Activated B cell treated with CpG ODN at 0.5 μM for 24 hours (primary cell): ENCODE measurements around the gene RNF222. TPM values are rescaled to one million over a fixed set of nuclear protein-coding genes. Genes with fewer than 3 reads are reported as not detected.
"Not testable (repeated sequence)": the region's sequence is repeated elsewhere in the genome, so short reads cannot be mapped to it uniquely, and the experiment has no call there.

Experiments used
- ATAC-seq: fragments of 200-7000 bp; cut with Tn5 transposase; one replicate; pipeline ENCODE4 v1.10.0; 2021; ENCODE audit warnings: low read depth, mild to moderate bottlenecking, moderate library complexity
- CTCF ChIA-PET: fragments of 350-600 bp; sonication (Branson Sonifier 250); formaldehyde crosslinking; loops from one replicate; lab custom pipeline; 2021; ENCODE audit warnings: antibody characterized with exemption; lab: Charles Lee
- POLR2A ChIA-PET: fragments of 350-600 bp; sonication (Branson Sonifier 250); formaldehyde crosslinking; loops from one replicate; lab custom pipeline; 2021; ENCODE audit warnings: antibody characterized with exemption; lab: Charles Lee
- DNase-seq: peaks from one replicate; pipeline ENCODE4 v3.0.0; 2022
- H3K27ac Mint-ChIP-seq: one replicate; pipeline ENCODE4 v1.8.0; 2020; ENCODE audit warnings: mixed read lengths
- H3K27me3 Mint-ChIP-seq: one replicate; pipeline ENCODE4 v1.8.0; 2021; ENCODE audit warnings: mixed read lengths
- H3K36me3 Mint-ChIP-seq: one replicate; pipeline ENCODE4 v1.8.0; 2021; ENCODE audit warnings: low read depth, mixed read lengths
- H3K4me1 Mint-ChIP-seq: one replicate; pipeline ENCODE4 v1.8.0; 2021; ENCODE audit warnings: mixed read lengths
- H3K4me3 Mint-ChIP-seq: one replicate; pipeline ENCODE4 v1.8.0; 2020; ENCODE audit warnings: mild to moderate bottlenecking, mixed read lengths
- H3K9me3 Mint-ChIP-seq: one replicate; pipeline ENCODE4 v1.8.0; 2020; ENCODE audit warnings: mixed read lengths
- intact Hi-C: fragments of 100-400 bp; cut with micrococcal nuclease; formaldehyde crosslinking; loops from one replicate; pipeline ENCODE4 v1.15.1; 2024
- total RNA-seq: library from RNA; stranded (reverse); gene quantifications from 2 replicates; pipeline ENCODE4 v1.2.3, GENCODE V29; 2022
- TF ChIP-seq, protein P1 (sequence below): fragments of 200-600 bp; IDR thresholded peaks from one replicate; pipeline ENCODE4 v1.8.0; 2022; ENCODE audit warnings: antibody characterized with exemption, mild to moderate bottlenecking

RNF222 gene
- total RNA-seq, 1 donor from 2014 or later = not detected

DNA sequence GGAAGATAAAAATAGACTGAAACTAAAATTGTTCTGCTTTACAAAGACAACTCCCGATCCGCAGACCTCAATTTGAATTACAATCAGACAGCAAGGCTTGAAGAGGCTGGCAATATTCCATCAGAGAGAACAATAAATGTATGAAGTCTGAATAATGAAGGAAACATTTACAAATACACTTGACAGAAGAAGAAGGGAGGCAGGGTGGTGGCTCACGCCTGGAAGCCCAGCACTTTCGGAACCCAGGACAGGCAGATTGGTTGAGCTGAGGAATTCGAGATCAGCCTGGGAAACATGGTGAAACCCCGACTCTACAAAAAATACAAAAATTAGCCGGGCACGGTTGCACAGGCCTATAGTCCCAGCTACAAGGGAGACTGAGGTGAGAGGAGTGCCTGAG, 43.4 kb downstream of the RNF222 start:
- ChIA-PET CTCF (no interaction called here), POLR2A (no interaction called here)
- DNase-seq (no peak), ATAC-seq (no peak)
- Mint-ChIP-seq H3K9me3 (no peaks in the 10 kb centered on the region), H3K4me1 (no peaks in the 10 kb centered on the region), H3K4me3 (no peak overlapping the region), H3K36me3 (no peaks in the 10 kb centered on the region), H3K27ac (no peak overlapping the region), H3K27me3 (peaks cover 3% of the 10 kb centered on the region)
- TF ChIP-seq, protein P1, sequence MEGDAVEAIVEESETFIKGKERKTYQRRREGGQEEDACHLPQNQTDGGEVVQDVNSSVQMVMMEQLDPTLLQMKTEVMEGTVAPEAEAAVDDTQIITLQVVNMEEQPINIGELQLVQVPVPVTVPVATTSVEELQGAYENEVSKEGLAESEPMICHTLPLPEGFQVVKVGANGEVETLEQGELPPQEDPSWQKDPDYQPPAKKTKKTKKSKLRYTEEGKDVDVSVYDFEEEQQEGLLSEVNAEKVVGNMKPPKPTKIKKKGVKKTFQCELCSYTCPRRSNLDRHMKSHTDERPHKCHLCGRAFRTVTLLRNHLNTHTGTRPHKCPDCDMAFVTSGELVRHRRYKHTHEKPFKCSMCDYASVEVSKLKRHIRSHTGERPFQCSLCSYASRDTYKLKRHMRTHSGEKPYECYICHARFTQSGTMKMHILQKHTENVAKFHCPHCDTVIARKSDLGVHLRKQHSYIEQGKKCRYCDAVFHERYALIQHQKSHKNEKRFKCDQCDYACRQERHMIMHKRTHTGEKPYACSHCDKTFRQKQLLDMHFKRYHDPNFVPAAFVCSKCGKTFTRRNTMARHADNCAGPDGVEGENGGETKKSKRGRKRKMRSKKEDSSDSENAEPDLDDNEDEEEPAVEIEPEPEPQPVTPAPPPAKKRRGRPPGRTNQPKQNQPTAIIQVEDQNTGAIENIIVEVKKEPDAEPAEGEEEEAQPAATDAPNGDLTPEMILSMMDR = no peak
- intact Hi-C loops = no loop called here

DNA sequence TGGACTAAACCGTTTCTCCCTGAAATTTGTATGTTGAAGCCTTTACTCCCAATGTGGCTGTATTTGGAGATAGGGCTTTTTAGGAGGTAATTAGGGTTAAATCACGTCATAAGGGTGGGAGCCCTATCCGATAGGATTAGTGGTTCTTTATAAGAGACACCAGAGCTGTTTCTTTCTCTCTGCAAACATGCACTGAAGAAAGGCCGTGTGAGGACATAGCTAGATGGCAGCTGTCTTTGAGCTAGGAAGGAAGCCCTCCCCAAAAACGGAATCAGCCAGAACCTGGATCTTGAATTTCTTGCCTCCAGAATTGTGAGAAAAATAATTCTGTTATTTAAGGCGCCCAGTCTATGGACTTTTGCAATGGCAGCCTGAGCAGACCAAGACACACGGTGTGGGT, 43.9 kb downstream of the RNF222 start:
- H3K36me3 Mint-ChIP-seq = no peaks in the 10 kb centered on the region
- intact Hi-C loops = no loop called here
- no peak overlapping the region for H3K4me3 Mint-ChIP-seq
- peaks cover 3% of the 10 kb centered on the region for H3K27me3 Mint-ChIP-seq
- TF ChIP-seq, protein P1 = no peak
- ATAC-seq (no peak), DNase-seq (no peak)
- H3K4me1 Mint-ChIP-seq = no peaks in the 10 kb centered on the region
- no peaks in the 10 kb centered on the region for H3K9me3 Mint-ChIP-seq
- POLR2A ChIA-PET = no interaction called here
- CTCF ChIA-PET = no interaction called here
- no peak overlapping the region for H3K27ac Mint-ChIP-seq

DNA sequence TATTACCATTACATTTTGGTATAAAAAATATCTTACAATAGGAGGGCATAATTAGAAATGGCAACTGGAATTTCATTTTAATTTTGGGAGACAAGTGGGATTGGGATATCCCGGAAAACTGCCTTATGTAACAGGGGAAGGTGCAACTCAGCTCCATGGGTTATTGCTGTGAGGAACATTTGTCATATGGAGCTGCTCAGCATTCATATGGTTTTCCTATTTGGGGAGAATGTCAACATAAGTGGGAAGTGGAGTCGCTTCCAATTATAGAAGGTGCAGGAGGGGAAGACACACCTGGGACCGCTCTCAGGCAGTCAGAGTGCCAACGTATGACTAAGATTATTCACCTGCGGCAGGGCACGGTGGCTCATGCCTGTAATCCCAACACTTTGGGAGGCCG, 47.3 kb downstream of the RNF222 start:
- Mint-ChIP-seq H3K4me3 (no peak overlapping the region), H3K4me1 (no peaks in the 10 kb centered on the region), H3K9me3 (no peaks in the 10 kb centered on the region), H3K36me3 (no peaks in the 10 kb centered on the region), H3K27me3 (peaks cover 20% of the 10 kb centered on the region), H3K27ac (no peak overlapping the region)
- intact Hi-C loops = loop anchor here (2.0 kb wide), 1 partner anchor 30 kb away; no protein-coding TSS in a partner anchor
- POLR2A ChIA-PET = no interaction called here
- CTCF ChIA-PET = no interaction called here
- DNase-seq (no peak), ATAC-seq (no peak)
- TF ChIP-seq, protein P1 = no peak

DNA sequence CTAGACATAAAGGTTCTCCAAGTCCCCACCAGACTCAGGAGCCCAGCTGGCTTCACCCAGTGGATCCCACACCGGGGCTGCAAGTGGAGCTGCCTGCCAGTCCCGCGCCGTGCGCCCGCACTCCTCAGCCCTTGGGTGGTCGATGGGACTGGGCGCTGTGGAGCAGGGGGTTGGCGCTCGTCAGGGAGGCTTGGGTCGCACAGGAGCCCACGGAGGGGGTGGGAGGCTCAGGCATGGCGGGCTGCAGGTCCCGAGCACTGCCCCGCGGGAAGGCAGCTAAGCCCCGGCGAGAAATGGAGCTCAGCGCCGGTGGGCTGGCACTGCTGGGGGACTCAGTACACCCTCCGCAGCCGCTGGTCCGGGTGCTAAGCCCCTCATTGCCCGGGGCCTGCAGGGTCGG, 50.6 kb downstream of the RNF222 start:
- H3K36me3 Mint-ChIP-seq, ATAC-seq, H3K4me1 Mint-ChIP-seq, H3K4me3 Mint-ChIP-seq, DNase-seq, POLR2A ChIA-PET, intact Hi-C loops, H3K9me3 Mint-ChIP-seq, H3K27ac Mint-ChIP-seq, CTCF ChIA-PET: not testable (repeated sequence)
- H3K27me3 Mint-ChIP-seq = peaks cover 25% of the 10 kb centered on the region

DNA sequence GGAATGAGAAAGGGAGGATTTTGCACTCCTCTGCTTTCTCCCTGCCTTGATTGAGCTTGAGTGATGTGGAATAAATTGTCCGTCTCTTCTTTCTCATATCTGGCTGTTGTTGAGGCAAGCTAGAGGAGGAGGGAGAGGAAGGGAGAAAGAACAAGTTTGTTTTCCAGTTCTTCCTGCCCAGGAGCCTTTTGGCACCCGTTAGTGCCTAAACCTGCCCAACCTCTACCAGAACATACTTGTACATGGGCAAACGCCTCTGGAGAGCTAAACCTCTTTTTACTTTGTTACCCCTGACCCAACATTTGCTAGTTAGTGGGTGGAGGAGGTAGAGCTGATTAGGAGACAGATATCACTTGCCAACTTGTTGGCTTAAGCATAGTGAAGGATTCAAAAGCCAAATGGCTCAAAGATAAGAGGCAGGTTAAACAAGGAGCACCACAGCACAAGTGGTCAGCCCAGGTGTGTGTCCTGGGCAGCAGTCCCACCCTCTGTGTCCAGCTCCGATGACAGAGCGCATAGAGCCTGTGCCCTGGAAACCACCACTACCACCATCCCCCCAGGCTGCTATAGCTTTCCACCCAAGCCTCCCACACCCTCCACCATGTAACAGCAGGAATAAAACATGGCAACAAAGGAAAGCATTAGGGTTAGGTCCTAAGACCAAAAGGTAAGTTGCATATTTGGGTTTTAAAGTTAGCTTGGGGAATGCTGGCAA, 51.5 kb downstream of the RNF222 start:
- Mint-ChIP-seq H3K27me3 (peaks cover 25% of the 10 kb centered on the region), H3K4me3 (no peak overlapping the region), H3K4me1 (no peaks in the 10 kb centered on the region), H3K27ac (no peak overlapping the region), H3K36me3 (no peaks in the 10 kb centered on the region), H3K9me3 (no peaks in the 10 kb centered on the region)
- no peak for ATAC-seq
- ChIA-PET POLR2A (no interaction called here), CTCF (no interaction called here)
- TF ChIP-seq, protein P1 = no peak
- intact Hi-C loops = no loop called here
- DNase-seq = no peak
